OCI-LY7 (cell line): ENCODE measurements around the gene TTC21A. TPM values are rescaled to one million over a fixed set of nuclear protein-coding genes. Genes with fewer than 3 reads are reported as not detected.

Source experiments
- BruUV-seq: library from RNA; stranded (reverse); fragments of 400-500 nt; replicated peaks from 2 replicates; lab custom pipeline; 2021; lab: Mats Ljungman, UMichigan
- CTCF ChIA-PET: fragments of 300-600 bp; sonication (Branson Sonifier 250); formaldehyde crosslinking; loops from one replicate; lab custom pipeline; 2022; ENCODE audit warnings: antibody characterized with exemption; ENCODE audit not compliant: unreplicated experiment; lab: Charles Lee
- POLR2A ChIA-PET: fragments of 300-600 bp; sonication (Branson Sonifier 250); formaldehyde crosslinking; loops from one replicate; lab custom pipeline; 2022; ENCODE audit warnings: antibody characterized with exemption; lab: Charles Lee
- DNase-seq: peaks from one replicate; pipeline ENCODE4 v3.0.0-alpha.2; 2015; ENCODE audit warnings: low spot score
- H2AFZ ChIP-seq: fragments of 200-600 bp; sonication (generic), shearing (Covaris generic); 2 replicates; pipeline ENCODE4 v1.6.1; 2014; ENCODE audit warnings: mild to moderate bottlenecking, antibody characterized with exemption, low read length, moderate library complexity
- H3K27ac ChIP-seq: fragments of 200-600 bp; sonication (generic); 2 replicates; pipeline ENCODE4 v1.5.1; 2014; ENCODE audit warnings: mixed run types, low read depth, mild to moderate bottlenecking, moderate library complexity, low read length, inconsistent platforms; ENCODE audit not compliant: poor library complexity, severe bottlenecking
- H3K36me3 ChIP-seq: fragments of 200-600 bp; sonication (generic); 2 replicates; pipeline ENCODE4 v1.6.1; 2014; ENCODE audit warnings: mild to moderate bottlenecking, antibody characterized with exemption, low read length, moderate library complexity, mixed read lengths; ENCODE audit not compliant: insufficient read depth
- H3K4me1 ChIP-seq: fragments of 200-600 bp; sonication (generic); 2 replicates; pipeline ENCODE4 v1.5.1; 2014; ENCODE audit warnings: mild to moderate bottlenecking, low read length; ENCODE audit not compliant: insufficient read depth, poor library complexity, severe bottlenecking
- H3K4me2 ChIP-seq: fragments of 200-600 bp; sonication (generic); 2 replicates; pipeline ENCODE4 v1.6.1; 2014; ENCODE audit warnings: mild to moderate bottlenecking, low read length
- H3K4me3 ChIP-seq: fragments of 200-600 bp; sonication (generic); 2 replicates; pipeline ENCODE4 v1.5.1; 2014; ENCODE audit warnings: mild to moderate bottlenecking, low read depth, low read length; ENCODE audit not compliant: poor library complexity, severe bottlenecking
- H3K79me2 ChIP-seq: fragments of 200-600 bp; sonication (generic); 2 replicates; pipeline ENCODE4 v1.6.1; 2016; ENCODE audit warnings: low read depth, mild to moderate bottlenecking, low read length, moderate library complexity, mixed read lengths; ENCODE audit not compliant: insufficient read depth
- H3K9me2 ChIP-seq: fragments of 200-600 bp; sonication (generic); 2 replicates; pipeline ENCODE4 v1.6.1; 2016; ENCODE audit warnings: mild to moderate bottlenecking, low read length, mixed read lengths; ENCODE audit not compliant: insufficient read depth
- H3K9me3 ChIP-seq: fragments of 200-600 bp; sonication (generic); 2 replicates; pipeline ENCODE4 v1.6.1; 2014; ENCODE audit warnings: mild to moderate bottlenecking, mixed run types, low read length, mixed read lengths
- H4K20me1 ChIP-seq: fragments of 200-600 bp; sonication (generic); 2 replicates; pipeline ENCODE4 v1.6.1; 2014; ENCODE audit warnings: mild to moderate bottlenecking, antibody characterized with exemption, low read length, moderate library complexity, mixed read lengths; ENCODE audit not compliant: insufficient read depth
- EZH2phosphoT487 ChIP-seq: fragments of 200-600 bp; sonication (generic); IDR thresholded peaks from 2 replicates; pipeline ENCODE4 v1.6.1; 2018; ENCODE audit warnings: low read depth, borderline replicate concordance, mild to moderate bottlenecking, mixed run types, antibody characterized with exemption, low read length, moderate library complexity, mixed read lengths
- intact Hi-C: fragments of 100-400 bp; cut with micrococcal nuclease; formaldehyde crosslinking; loops from one replicate; pipeline ENCODE4 v1.10.0; 2022; ENCODE audit not compliant: unreplicated experiment
- total RNA-seq, 2 experiments: library from RNA; depleted of rRNA in 1 of 2; stranded (reverse); fragments of >200 nt in 1 of 2; shearing (Covaris generic) in 1 of 2; gene quantifications; 2 replicates each; pipeline ENCODE4 v1.2.3, GENCODE V29; 2014 to 2022
- TF ChIP-seq, protein P1 (sequence below): fragments of 200-600 bp; sonication (generic); conservative IDR thresholded peaks from 2 replicates; pipeline ENCODE4 v1.5.1; 2014; ENCODE audit warnings: mild to moderate bottlenecking, antibody characterized with exemption, low read length, moderate library complexity, mixed read lengths

TTC21A gene
- total RNA-seq, 2 experiments from 2014 or later, result 12.8 to 27.1 TPM

DNA sequence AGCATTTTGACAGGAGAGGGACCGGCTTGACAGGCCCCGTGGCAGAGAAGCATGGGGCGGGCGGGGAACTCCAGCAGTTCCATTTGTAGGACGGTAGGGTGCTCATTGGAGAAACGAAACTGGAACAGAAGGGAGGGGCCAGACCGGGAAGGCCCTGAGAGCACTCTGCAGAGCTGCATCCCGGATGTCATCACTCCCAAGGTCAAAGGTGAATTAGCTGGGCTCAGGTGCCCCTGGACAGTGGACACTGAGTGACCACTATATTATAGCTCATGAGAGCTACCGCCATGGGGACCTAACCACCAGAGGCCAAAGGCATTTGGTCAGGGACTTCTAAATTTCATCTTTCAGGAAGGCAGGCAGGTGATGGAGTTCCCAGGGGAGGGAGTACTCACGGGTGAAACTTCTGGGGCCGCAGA lies 38.6 kb downstream of the TTC21A start:
- ChIA-PET POLR2A (interaction anchor here (0.9 to 1.8 kb wide), 5 partner anchors 10 to 37 kb away, joined by 3 to 6 read pairs (median 4); no protein-coding TSS in a partner anchor), CTCF (interaction anchor here (1.3 kb wide), 1 partner anchor 27 kb away, joined by 3 read pairs; no protein-coding TSS in a partner anchor)
- Histone ChIP-seq H3K36me3 (peaks cover 55% of the 10 kb centered on the region), H3K9me2 (no peaks in the 10 kb centered on the region), H2AFZ (no peak overlapping the region), H3K4me1 (peaks cover 71% of the 10 kb centered on the region), H3K4me2 (peak overlapping the region; percentile 92), H3K79me2 (peaks cover 56% of the 10 kb centered on the region), H3K9me3 (no peaks in the 10 kb centered on the region), H3K4me3 (peak overlapping the region; percentile 79), H4K20me1 (no peaks in the 10 kb centered on the region), H3K27ac (peak overlapping the region; percentile 90)
- no peak for DNase-seq
- no TSS peak for BruUV-seq
- TF ChIP-seq, protein P1, sequence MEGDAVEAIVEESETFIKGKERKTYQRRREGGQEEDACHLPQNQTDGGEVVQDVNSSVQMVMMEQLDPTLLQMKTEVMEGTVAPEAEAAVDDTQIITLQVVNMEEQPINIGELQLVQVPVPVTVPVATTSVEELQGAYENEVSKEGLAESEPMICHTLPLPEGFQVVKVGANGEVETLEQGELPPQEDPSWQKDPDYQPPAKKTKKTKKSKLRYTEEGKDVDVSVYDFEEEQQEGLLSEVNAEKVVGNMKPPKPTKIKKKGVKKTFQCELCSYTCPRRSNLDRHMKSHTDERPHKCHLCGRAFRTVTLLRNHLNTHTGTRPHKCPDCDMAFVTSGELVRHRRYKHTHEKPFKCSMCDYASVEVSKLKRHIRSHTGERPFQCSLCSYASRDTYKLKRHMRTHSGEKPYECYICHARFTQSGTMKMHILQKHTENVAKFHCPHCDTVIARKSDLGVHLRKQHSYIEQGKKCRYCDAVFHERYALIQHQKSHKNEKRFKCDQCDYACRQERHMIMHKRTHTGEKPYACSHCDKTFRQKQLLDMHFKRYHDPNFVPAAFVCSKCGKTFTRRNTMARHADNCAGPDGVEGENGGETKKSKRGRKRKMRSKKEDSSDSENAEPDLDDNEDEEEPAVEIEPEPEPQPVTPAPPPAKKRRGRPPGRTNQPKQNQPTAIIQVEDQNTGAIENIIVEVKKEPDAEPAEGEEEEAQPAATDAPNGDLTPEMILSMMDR, result no peak
- TF ChIP-seq EZH2phosphoT487, result no peak
- intact Hi-C loops, result loop anchor here (5.0 kb wide), 1 partner anchor 59 kb away; no protein-coding TSS in a partner anchor

DNA sequence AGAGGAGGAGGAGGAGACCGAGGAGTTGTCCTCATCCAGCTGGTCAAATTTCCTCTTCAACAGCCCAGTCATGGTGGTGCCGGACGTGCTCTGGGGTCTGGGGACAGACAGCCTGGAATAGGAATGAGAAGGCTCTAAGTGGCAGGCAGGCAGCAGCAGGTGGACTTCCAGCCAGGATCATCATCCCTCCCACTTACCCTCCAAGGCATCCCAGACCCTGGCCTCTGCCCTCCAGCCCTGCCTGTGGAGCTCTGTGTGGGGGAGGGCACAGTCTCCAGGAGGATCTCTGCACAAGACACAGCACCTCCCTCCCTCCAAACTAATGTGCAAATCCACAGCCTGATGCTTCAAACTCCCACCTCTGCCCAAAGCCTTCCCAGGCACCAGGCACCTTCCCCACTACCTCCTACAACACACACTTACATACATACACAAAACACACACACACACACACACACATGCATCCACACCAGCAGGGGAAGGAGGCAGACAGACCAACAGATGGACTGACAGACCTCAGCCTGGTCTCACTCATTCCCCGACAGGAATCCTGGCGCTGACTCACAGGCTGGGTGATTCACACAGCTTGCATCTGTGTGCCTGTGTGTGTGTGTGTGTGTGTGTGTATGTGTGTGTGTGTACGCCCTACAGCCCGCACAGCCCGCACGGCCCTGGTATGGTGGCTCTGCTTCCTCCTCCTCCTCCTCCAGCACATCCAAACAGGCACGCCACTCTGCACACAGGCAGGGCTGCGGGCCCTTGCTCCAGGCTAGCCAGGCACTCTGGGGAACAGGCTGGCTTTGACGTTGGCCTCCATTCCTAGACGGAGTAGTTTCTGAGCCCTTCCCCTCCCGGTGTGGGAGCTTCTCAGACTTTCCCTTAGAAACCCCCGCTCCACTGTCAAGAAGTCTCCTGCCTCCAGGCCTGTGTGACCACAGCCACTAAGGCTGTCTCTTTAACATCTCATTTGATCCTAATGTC lies 39.4 kb downstream of the TTC21A start:
- TF ChIP-seq EZH2phosphoT487, result no peak
- TF ChIP-seq, protein P1, result no peak
- H2AFZ ChIP-seq, result no peak overlapping the region
- DNase-seq, result peak; percentile 59
- H3K4me1 ChIP-seq, result peaks cover 72% of the 10 kb centered on the region
- peak overlapping the region; percentile 79 for H3K4me3 ChIP-seq
- peaks cover 64% of the 10 kb centered on the region for H3K79me2 ChIP-seq
- H4K20me1 ChIP-seq, result 0 out of 2 replicates have a peak, but pooled peaks cover 6% of the 10 kb centered on the region
- H3K4me2 ChIP-seq, result peak overlapping the region; percentile 92
- no peaks in the 10 kb centered on the region for H3K9me3 ChIP-seq
- H3K9me2 ChIP-seq, result no peaks in the 10 kb centered on the region
- BruUV-seq, result no TSS peak
- intact Hi-C loops, result loop anchor here (5.0 kb wide), 1 partner anchor 60 kb away; no protein-coding TSS in a partner anchor
- peaks cover 47% of the 10 kb centered on the region for H3K36me3 ChIP-seq
- peak overlapping the region; percentile 90 for H3K27ac ChIP-seq
- ChIA-PET POLR2A (interaction anchor here (0.6 to 1.6 kb wide), 11 partner anchors 9 to 69 kb away, joined by 3 to 4 read pairs (median 3); no protein-coding TSS in a partner anchor), CTCF (interaction anchor here (0.5 to 1.3 kb wide), 4 partner anchors 26 to 142 kb away, joined by 3 to 4 read pairs (median 3); no protein-coding TSS in a partner anchor)
